Endodermal cell (in vitro differentiated cells): ENCODE results near the gene SFXN5. TPM values are rescaled to one million over a fixed set of nuclear protein-coding genes. Genes with fewer than 3 reads are reported as not detected.

Experiments
- DNase-seq: peaks from one replicate; pipeline ENCODE4 v3.0.0-alpha.2; 2017
- H3K27ac ChIP-seq: 2 replicates; pipeline ENCODE4 v1.5.1; 2013; ENCODE audit warnings: mild to moderate bottlenecking, low read depth, low read length, moderate library complexity
- H3K27me3 ChIP-seq: 2 replicates; pipeline ENCODE4 v1.6.1; 2013; ENCODE audit warnings: mild to moderate bottlenecking, low read length, moderate library complexity; ENCODE audit not compliant: insufficient read depth, control insufficient read depth, poor library complexity, severe bottlenecking
- H3K36me3 ChIP-seq: 2 replicates; pipeline ENCODE4 v1.7.0; 2013; ENCODE audit warnings: mild to moderate bottlenecking, low read length, moderate library complexity; ENCODE audit not compliant: control insufficient read depth, insufficient read depth
- H3K4me1 ChIP-seq: one replicate; pipeline ENCODE4 v1.7.0; 2013; ENCODE audit warnings: low read length; ENCODE audit not compliant: control insufficient read depth, insufficient read depth
- H3K4me3 ChIP-seq: 2 replicates; pipeline ENCODE4 v1.5.1; 2013; ENCODE audit warnings: mild to moderate bottlenecking, low read length, moderate library complexity
- H3K9ac ChIP-seq: 2 replicates; pipeline ENCODE4 v1.6.1; 2013; ENCODE audit warnings: mild to moderate bottlenecking, low read length, moderate library complexity; ENCODE audit not compliant: poor library complexity, severe bottlenecking; ENCODE audit errors: extremely low read depth
- H3K9me3 ChIP-seq: 2 replicates; pipeline ENCODE4 v1.6.1; 2013; ENCODE audit warnings: mild to moderate bottlenecking, low read length, moderate library complexity; ENCODE audit not compliant: control insufficient read depth
- H3K27ac Mint-ChIP-seq: 2 replicates; pipeline ENCODE4 v1.8.0; 2020; ENCODE audit warnings: mixed read lengths
- H3K27me3 Mint-ChIP-seq: 2 replicates; pipeline ENCODE4 v1.8.0; 2021; ENCODE audit warnings: mild to moderate bottlenecking, mixed read lengths; ENCODE audit not compliant: insufficient read depth
- H3K36me3 Mint-ChIP-seq: 2 replicates; pipeline ENCODE4 v1.8.0; 2020; ENCODE audit warnings: low read depth, mixed read lengths
- H3K4me1 Mint-ChIP-seq: 2 replicates; pipeline ENCODE4 v1.8.0; 2020; ENCODE audit warnings: mixed read lengths
- H3K4me3 Mint-ChIP-seq: 2 replicates; pipeline ENCODE4 v1.8.0; 2020; ENCODE audit warnings: mild to moderate bottlenecking, moderate library complexity, mixed read lengths
- H3K9me3 Mint-ChIP-seq: 2 replicates; pipeline ENCODE4 v1.8.0; 2020; ENCODE audit warnings: mild to moderate bottlenecking, mixed read lengths
- CTCF ChIP-seq: fragments of 200-600 bp; sonication (generic); conservative IDR thresholded peaks from 2 replicates; pipeline ENCODE4 v1.5.0; 2021; ENCODE audit warnings: antibody characterized with exemption, mild to moderate bottlenecking
- WGBS, 2 experiments: methylation state at CpG; one replicate each; pipeline versions ENCODE4 v1.1.5 to v1.1.7; 2013; ENCODE audit warnings: missing lambda C conversion rate in 2 of 2, mixed read lengths in 1 of 2; ENCODE audit not compliant: insufficient coverage in 1 of 2, insufficient read length in 1 of 2; 5-methylcytosine and 5-hydroxymethylcytosine counted together
- total RNA-seq, 2 donors: library from RNA; stranded (reverse); fragmentation: NEBNext Ultra II Directional in 1 of 2; extraction: Animal tissue kit (Norgen Biotek cat#: 25700) in 1 of 2; gene quantifications; 2 replicates in 1 of 2; 3 replicates in 1 of 2; pipeline ENCODE4 v1.2.1, GENCODE V29; 2021

SFXN5 gene
- total RNA-seq, 2 donors from 2014 or later = 30.7 to 32.8 TPM

- H3K27ac Mint-ChIP-seq = no peak overlapping the region
- TF ChIP-seq CTCF = no peak
Measured at GRCh38 chr2:72959554-72959953, 112.0 kb downstream of the SFXN5 start.

GRCh38 chr2:72958542-72959385, 112.7 kb downstream of the SFXN5 start:
- Mint-ChIP-seq H3K36me3 (peaks cover 20% of the 10 kb centered on the region), H3K27me3 (no peaks in the 10 kb centered on the region), H3K4me3 (no peak overlapping the region), H3K9me3 (no peaks in the 10 kb centered on the region), H3K27ac (no peak overlapping the region), H3K4me1 (peaks cover 24% of the 10 kb centered on the region)
- Histone ChIP-seq H3K27ac (no peak overlapping the region), H3K9ac (no peak overlapping the region), H3K4me1 (peaks cover 10% of the 10 kb centered on the region), H3K36me3 (no peaks in the 10 kb centered on the region), H3K4me3 (no peak overlapping the region), H3K27me3 (no peaks in the 10 kb centered on the region), H3K9me3 (no peaks in the 10 kb centered on the region)
- no peak for DNase-seq
- TF ChIP-seq CTCF = no peak
- 92 to 95% methylated on average over 10 to 13 of the region's 13 CpGs for WGBS, 2 experiments

More at GRCh38 chr2:72959554-72959953, 112.0 kb downstream of the SFXN5 start:
- Histone ChIP-seq H3K9me3 (no peaks in the 10 kb centered on the region), H3K9ac (no peak overlapping the region), H3K27me3 (no peaks in the 10 kb centered on the region), H3K4me3 (no peak overlapping the region), H3K4me1 (peaks cover 10% of the 10 kb centered on the region), H3K27ac (no peak overlapping the region), H3K36me3 (no peaks in the 10 kb centered on the region)
- H3K9me3 Mint-ChIP-seq = no peaks in the 10 kb centered on the region
- H3K27me3 Mint-ChIP-seq = no peaks in the 10 kb centered on the region
- DNase-seq = no peak
- peaks cover 20% of the 10 kb centered on the region for H3K36me3 Mint-ChIP-seq
- WGBS, 2 experiments = 89 to 94% methylated on average over 7 to 8 of the region's 8 CpGs
- H3K4me3 Mint-ChIP-seq = no peak overlapping the region
- peaks cover 28% of the 10 kb centered on the region for H3K4me1 Mint-ChIP-seq

GRCh38 chr2:72956936-72957335, 114.6 kb downstream of the SFXN5 start:
- Histone ChIP-seq H3K4me1 (peaks cover 4% of the 10 kb centered on the region), H3K27me3 (no peaks in the 10 kb centered on the region)
- WGBS, 2 experiments = 75 to 92% methylated on average over 3 of the region's 3 CpGs

More at GRCh38 chr2:72956936-72957335, 114.6 kb downstream of the SFXN5 start:
- Histone ChIP-seq H3K4me3 (no peak overlapping the region), H3K9me3 (no peaks in the 10 kb centered on the region), H3K9ac (no peak overlapping the region), H3K27ac (no peak overlapping the region), H3K36me3 (no peaks in the 10 kb centered on the region)
- TF ChIP-seq CTCF = no peak
- Mint-ChIP-seq H3K9me3 (no peaks in the 10 kb centered on the region), H3K27ac (no peak overlapping the region), H3K4me3 (no peak overlapping the region), H3K36me3 (peaks cover 20% of the 10 kb centered on the region), H3K27me3 (no peaks in the 10 kb centered on the region), H3K4me1 (peaks cover 14% of the 10 kb centered on the region)
- no peak for DNase-seq
